Measurements from ENCODE around the gene GPR3.

Gene GPR3, protein sequence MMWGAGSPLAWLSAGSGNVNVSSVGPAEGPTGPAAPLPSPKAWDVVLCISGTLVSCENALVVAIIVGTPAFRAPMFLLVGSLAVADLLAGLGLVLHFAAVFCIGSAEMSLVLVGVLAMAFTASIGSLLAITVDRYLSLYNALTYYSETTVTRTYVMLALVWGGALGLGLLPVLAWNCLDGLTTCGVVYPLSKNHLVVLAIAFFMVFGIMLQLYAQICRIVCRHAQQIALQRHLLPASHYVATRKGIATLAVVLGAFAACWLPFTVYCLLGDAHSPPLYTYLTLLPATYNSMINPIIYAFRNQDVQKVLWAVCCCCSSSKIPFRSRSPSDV

DNA sequence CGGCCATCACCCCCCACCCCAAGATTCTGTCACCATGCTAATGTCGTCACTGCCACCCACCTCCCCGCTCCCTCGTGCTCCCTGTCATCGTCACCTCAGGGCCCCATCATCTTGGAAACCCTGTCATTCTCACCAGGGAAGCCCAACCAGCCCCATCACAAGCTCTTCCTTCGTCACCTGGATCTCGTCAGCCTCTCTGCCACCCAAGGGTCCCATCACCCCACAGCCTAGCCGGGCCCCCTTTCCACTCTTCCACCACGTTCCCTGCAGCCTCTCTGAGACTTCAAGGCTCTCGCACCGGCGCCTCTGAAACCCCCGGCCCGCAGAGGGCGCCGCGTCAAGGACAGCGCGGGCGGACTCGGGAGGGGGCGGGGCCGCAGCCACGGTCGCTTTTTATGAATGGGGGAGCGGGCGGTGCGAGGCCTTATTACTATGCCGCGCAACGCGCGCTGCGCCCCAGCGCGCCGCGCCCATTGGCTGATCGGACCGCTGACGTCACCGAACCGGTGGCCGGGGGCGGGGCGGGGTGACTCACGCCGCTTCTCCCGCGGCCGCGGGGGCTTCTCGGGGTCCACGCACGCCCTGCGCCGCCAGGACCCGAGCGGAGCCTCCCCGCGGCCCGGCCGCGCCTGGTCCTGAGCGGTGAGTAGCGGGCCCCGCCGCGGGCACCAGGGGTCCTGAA, at the start of gene GPR3:
TSS of gene GPR3 (plus strand) at position 527 of the 682 bp plus-strand sequence. CDS start 1,177 bp downstream, outside the sequence.
- DNase-seq, result peak; percentile 90

DNA sequence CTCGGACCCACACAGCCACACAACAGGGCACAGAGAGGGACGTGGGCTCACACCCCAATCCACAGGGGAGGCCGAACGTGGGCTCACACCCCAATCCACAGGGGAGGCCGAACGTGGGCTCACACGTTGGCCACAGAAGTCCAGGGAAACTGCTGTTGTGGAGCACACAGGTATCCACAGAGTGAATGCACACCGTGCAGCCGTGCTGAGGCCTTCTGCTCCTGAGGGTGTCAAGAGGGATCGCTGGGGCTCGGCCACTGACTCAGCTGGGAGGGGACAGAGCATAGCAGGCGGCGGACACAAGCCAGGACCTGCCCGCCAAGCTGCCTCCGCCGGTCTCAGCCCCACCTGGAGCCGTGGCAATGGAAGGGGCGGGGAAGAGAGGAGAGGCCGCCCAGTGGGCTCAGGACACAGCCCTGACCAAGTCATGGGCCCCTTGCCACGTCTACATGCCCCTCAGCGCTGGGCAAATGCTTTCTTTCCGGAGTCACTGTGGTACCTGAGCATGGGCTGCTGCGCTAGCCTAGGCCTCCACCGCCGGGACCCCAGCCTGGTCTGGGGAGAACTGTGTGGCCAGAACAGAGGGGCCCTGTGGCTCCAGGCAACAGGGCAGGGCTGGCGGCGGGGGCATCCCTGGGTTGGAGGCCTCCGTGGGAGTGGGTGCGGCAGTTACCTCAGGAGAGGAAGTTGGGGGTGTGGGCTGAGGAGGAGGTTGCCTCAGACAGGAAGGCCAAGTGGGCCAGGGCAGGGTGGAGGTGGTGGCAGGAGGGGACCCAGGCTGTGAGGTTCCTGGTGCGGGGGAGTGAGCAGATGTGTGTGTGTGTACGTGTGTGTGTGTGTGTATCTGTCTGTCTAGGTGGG, 49.4 kb upstream of the GPR3 start:
- DNase-seq, result peak; percentile 62

DNA sequence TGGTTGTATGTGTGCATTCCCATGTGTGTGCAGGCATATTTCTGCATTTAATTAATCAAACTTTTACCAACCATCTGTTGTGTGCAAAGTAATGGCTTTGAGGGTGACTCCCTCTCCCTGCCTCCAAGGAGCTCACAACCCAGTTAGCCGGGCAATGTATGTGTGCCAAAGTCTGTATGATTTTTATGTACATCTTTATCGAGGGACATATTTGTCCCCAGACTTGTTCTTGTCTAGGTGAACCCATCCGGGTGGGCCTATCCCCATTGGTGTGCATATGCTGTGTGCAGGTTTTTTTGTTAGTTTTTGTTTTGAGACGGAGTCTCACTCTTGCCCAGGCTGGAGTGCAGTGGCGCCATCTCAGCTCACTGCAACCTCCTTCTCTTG, 48.8 kb upstream of the GPR3 start:
- peak; percentile 69 for DNase-seq

DNA sequence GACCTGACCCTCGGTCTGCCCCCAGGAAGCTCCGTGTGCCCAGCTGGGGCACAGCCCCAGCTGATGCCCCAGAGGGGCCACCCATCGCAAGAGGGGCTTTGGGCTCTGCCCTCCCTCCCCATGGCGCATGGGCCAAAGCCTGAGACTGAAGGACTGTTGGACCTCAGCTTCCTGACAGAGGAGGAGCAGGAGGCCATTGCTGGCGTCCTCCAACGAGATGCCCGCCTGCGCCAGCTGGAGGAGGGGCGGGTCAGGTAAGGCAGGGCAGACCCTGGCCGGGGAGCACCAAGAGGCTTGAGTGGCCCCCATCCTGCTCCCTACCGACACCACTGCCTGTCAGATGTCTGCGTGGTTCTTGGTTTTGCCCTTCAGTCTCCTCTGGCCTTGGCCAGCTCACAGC, 47.1 kb upstream of the GPR3 start:
- no peak for DNase-seq

DNA sequence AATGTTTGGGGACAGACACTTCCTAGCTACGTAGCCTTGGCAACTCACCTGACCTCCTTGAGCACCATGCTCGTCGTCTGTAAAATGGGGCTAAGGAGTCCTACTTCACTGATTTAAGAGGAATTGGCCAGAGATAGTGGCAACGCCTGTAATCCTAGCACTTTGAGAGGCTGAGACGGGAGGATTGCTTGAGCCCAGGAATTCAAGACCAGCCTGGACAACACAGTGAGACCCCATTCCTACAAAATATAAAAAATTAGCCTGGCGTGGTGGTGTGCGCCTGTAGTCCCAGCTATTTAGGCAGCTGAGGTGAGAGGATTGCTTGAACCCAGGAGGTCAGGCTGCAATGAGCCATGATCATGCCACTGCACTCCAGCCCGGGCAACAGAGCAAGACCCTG, 46.1 kb upstream of the GPR3 start:
- DNase-seq, result no peak

DNA sequence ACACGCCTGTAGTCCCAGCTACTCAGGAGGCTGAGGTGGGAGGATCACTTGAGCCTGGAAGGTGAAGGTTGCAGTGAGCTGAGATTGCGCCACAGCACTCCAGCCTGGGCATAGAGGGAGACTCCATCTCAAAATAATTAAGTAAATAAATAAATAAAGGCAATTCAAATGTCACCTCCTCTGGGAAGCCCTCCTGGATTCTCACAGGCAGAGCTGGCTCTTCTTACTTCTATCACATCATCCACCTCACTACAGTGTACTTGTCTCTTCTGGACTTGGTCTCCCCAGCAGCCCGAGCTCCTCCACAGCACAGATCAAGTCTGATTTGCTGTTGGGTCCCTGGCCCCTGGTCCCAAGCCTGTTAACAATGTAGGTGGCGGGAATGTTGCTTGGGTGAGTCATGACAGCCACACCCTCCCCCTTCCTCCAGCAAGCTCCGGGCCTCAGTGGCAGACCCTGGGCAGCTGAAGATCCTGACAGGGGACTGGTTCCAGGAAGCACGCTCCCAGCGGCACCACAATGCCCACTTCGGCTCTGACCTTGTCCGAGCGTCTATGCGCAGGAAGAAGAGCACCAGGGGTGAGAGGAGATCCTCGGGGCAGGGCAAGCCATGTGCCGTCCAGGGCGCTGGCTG, 45.3 kb upstream of the GPR3 start:
- no peak for DNase-seq

DNA sequence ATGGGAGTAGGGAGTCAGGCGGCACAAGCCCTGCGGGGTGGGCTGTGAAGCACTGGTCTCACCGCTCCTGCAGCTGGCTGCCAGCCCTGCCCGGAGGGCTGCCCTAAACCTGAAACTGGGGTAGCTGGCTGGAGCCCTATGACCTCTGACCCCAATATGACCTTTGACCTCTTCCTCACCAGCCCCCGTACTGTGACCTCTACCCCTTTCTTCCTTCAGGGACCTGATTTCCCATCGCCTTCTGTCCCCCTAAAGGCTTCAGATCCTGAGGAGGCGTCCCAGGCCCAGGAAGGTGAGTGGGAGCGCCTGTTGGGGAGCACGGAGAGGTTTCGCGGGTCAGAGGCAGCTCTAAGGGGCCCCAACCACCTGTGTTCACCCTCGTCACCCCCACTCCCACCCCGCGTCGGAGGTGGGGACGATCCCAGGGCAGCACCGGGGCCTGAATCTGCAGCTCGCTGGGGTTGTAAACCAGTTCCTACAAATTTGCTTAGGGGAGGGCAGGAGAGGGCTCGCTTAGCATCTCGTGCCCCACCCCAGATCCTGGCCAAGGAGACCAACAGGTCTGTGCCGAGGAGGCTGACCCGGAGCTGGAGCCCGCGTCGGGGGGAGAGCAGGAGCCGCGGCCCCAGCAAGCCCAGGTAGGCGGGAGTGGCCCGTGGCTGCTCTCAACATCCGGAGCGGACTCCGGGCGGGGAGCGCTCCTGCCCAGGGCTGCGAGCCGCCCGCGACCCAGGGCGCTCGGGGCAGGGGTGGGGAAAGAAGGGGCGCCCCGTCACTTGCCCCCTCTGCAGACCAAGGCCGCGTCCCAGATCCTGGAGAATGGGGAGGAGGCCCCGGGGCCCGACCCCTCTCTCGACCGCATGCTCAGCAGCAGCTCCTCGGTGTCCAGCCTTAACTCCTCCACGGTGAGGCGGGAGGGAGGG, 43.3 kb upstream of the GPR3 start:
- peak; percentile 51 for DNase-seq

DNA sequence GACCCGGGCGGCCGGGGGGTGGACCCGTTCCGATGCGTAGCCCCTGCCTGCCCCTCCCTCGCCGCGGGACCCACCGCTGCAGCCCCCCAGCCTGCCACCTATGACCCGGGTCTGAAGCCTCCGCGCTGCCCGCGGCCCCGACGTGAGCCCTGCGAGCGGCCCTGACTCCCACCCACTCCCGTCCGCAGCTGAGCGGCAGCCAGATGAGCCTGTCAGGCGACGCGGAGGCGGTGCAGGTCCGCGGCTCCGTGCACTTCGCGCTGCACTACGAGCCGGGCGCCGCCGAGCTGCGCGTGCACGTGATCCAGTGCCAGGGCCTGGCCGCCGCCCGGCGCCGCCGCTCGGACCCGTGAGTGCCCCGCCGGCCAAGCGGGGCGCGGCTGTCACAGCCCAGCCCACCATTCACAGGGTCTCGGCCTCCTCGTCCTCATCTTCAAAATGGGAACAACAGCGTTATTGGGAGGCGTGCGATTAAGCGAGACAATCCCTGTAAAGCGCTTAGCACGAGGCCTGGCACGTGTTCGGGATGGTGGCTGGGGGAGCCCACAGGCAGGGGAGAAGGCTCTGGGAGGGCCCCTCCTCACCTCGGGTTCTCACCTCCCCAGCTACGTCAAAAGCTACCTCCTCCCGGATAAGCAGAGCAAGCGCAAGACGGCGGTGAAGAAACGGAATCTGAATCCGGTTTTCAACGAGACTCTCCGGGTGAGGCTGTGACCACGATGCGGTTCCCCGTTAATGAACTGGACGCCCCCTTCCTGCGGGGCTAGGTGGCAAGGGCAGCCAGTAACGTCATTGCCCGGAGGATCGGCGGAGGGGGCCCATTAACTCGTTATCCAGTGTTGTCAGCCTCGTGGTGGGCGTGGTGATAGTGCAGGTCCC, 42.4 kb upstream of the GPR3 start:
- DNase-seq, result no peak

DNA sequence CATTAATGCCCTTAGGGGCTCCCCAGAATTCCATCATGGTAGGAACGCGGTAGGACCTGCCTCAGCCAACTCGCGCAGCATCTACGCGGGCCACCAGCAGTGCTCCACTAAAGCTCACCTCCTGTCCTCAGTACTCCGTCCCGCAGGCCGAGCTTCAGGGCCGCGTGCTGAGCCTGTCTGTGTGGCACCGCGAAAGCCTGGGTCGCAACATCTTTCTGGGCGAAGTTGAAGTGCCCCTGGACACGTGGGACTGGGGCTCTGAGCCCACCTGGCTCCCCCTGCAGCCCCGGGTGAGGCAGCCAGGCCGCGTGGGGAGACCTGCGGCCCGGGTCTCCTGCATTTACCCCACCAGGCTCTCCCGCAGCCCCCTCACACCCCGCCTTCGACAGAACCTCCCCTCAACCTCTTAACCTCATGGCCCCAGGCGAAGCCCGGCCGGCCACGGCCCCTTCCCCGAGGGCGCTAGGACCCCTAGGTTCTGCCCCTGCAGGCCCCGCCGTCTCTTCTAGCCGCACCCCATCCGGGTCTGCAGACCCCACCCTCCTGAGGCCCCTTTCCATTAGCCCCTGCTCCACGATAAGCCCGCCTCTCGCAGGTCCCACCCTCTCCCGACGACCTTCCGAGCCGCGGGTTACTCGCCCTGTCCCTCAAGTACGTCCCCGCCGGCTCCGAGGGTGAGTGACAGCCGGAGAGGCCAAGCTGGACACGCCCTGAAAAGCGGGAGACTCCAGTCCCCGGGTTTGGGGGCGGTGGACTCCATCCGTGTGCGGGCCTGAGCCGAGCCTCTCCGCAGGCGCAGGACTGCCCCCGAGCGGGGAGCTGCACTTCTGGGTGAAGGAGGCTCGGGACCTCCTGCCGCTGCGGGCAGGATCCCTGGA, 41.5 kb upstream of the GPR3 start:
- no peak for DNase-seq

DNA sequence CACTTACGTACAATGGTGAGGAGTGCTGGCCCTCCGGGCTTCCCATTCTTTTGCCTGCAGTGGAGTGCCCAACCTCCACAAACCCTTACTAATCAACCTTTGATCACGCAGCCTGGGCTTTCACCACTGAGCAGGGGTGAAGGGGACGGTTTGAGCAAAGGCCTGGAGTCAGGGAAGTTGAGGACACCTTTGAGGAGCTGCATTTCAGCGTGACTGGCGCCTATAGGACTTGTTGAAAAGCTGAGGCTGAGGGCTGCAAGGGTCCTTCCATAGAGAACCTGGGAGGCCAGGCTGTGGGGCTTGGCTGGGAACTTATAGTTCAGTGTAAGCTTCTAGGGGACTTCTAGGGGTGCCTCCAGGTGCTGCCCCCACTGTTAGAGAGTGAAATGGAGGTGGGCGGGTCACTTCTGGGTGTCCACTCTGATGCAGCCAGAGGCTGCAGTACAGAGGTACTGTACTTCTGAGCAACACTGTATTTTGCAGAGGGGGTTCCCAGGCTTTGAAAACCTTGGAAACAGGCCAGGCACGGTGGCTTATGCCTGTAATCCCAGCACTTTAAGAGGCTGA, 40.8 kb upstream of the GPR3 start:
- DNase-seq, result no peak

DNA sequence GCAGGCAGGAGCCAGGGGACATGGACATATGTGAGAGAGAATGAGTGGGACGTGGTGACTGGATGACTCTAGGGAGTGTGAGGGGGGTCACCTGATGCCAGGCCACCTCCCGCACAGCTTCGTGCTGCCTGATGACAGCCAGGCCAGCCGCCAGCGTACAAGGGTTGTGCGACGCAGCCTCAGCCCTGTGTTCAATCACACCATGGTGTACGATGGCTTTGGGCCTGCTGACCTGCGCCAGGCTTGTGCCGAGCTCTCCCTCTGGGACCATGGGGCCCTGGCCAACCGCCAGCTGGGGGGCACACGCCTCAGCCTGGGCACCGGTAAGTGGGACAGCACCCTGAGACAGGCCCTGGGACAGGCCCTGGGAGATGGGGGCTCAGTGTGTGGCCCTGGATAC, 39.3 kb upstream of the GPR3 start:
- DNase-seq, result no peak

DNA sequence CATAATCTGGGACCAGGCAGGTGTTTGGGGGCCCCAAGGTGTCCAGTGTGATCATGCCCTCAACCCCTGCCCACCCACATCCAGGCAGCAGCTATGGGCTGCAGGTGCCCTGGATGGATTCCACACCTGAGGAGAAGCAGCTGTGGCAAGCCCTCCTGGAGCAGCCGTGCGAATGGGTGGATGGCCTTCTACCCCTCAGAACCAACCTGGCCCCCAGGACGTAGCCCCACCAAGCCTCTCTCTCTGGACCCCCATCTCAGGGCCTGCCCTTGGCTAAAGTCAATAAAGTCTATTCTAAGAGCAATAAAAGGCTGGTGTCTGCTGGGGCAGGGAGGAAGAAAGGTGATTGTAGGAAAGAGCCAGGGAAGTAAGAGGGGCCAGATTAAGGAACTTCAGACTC, 38.8 kb upstream of the GPR3 start:
- DNase-seq, result no peak

DNA sequence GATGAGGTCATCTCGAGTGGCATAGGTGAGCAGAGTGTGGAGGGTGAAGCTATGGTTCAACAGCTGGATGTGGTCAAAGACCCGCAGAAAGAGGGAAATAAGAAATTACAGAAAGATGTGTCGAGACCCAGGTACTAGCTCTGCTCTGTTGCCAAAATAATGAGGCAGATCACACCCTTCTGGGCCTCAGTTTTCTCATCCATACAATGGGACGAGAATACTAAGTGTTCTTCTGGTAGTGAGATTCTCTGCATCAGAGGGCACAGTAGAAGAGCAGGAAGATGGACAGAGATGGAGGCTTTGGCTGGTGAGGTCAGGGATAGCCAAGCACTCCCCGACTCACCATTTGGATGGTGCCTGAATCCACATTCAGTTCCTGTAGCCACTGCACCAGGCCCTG, 36.7 kb upstream of the GPR3 start:
- DNase-seq, result no peak

DNA sequence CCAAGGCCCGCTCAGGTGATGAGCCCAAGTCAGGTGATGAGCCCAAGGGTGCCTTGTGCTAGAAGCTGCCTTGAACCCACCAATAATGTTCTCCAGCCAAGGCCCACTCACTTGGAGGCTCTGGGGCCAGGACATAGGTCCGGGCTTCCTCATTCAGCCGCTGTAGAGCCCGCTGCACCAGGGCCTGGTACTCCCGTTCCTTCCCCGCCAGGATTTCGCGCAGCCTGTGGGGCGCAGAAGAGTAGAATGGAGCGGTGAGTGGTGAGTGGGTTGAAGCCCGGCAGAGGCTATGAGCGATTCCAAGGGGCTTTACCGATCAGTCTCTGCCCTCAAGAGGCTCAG, 36.2 kb upstream of the GPR3 start:
- DNase-seq, result no peak

DNA sequence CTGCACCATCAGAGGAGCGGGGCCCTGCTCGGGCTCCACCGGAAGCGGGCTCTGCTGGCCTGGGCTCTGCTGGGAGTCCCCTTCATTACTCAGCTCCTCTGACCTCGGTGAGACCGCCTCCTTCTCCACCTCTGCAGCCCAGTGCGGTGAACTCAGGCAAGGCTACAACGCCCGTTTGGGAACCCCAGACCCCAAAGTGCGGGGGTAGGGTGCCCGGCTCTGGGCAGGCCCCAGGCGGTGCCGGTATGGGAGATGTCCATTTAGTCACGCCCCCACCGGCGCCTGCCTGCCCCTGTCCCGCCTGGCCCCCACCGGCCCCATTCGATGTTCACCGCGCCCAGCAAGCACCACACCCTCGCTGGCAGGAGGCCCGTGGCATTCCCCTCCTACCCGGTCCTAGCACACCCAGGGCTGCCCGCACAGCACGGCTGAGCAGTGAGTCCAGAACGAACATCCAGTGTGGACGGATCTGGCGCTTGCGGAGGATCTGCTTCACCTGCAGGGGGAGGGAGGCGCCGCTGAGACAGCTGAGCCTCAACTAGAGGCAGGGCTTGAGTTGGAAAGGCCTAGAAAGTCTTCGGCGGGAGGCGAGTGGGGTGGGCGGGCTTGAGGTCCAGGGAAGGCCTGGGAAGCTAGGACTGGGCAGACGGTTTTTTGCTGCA, 35.7 kb upstream of the GPR3 start:
- DNase-seq, result no peak

DNA sequence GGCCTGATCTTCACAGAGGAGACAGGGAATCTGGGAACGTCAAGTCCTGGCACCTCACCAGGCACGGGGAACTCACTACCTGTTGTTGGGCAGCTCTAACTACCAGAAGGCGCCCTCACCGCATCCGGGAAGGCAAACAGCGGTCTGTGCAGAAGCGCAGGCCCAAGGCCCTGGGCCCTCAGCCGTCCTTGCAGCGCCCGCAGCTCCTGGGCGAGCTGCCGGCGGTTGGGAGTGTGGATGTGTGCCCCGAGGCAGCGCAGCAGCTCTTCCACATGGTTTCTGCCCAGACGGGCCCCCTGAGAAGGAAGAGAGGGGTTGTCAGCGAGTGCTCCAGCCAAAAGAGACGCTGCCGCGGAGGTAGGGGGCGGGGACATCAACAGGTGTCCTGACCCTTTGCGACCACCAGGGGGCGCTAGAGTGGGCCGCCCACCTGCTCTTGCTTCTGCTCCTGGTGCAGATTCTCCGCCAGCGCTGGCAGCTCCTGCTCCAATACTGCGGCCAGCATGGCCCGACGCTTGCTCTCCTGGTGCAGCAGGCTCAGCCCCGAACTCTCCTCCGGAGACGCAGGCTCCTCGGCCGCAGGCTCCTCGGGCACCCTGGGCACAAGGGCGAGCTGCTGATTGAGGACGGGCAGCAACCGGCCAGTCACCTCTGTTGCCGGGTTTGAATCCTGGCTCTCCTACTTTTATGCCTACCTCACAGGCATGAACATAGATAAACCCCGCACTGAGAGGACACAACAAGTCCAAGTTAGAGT, 35.0 kb upstream of the GPR3 start:
- DNase-seq, result peak; percentile 55

DNA sequence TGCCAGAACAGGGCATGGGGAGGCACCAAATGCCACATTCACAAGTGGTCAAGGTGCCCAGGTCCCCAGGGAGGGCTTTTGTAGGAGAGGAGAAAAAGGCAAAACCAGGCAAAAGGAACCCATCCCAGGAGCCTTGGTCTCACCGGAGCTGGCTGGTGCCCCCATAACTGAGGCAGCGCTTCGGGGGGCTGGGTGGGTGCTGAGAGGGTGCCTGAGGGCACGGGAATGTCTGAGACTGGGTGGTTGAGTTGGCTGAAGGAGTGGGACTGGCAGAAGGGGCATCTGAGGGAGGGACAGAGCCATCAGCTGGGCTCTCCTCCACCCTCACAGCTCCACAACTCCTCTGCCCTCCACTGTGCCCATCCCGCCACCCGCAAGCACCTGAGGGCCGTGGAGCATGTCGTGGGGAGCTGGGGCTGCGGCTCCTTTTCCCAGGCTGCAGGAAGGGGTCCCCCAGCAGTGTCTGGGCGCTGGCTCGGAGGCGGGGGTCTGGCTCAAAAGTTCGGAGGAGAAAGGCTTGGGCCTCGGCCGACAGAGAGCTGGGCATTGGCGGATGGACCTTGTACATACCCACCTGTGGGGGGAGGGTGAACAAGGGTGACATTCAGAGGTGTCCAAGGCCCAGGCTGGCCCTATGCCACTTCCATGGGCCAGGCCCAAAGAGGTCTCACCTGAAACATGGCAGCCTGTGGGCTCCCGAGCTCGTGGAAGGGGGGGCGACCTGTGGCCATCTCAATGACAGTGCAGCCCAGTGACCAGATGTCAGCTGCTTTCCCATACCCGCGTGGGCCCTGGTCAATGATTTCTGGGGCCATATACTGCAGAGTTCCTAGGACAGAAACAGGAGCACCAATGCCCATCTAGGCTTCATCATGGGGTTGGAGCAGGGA, 34.1 kb upstream of the GPR3 start:
- no peak for DNase-seq
